Heart left ventricle (tissue), 13 donors: Measurements from ENCODE around the gene DTNB.

Experiments
- CTCF ChIP-seq, 12 donors: fragments of 200-600 bp; sonication (generic) in 4 of 12; IDR thresholded peaks; one replicate each; pipeline versions ENCODE4 v1.5.0 to v1.8.0; 2018 to 2022; ENCODE audit warnings: antibody characterized with exemption in 12 of 12, mild to moderate bottlenecking in 5 of 12
- POLR2A ChIP-seq, 2 donors: fragments of 450-650 bp; IDR thresholded peaks; one replicate each; pipeline ENCODE4 v1.6.1; 2017; ENCODE audit warnings: antibody characterized with exemption in 2 of 2, mild to moderate bottlenecking in 2 of 2, moderate library complexity in 2 of 2
- donor health status: ischemic (EF 13 %, LVEDD 7.1; RV severe dilation, severe dysfunction).
- donor health status: DM: no; HTN: yes; CAD: no.
- donor health status: DM: no; HTN: no; CAD: no.
- donor health status: ischemic (EF 25% LVEDD 6.9; RV normal size, moderate dysfunction).
- donor health status: ischemic (EF 25% LVEDD 5.7; RV mildly dilated, moderate dysfunction).
- donor health status: ischemic (EF 35%, LVEDD 5.7; RV mildly dilated, moderate dysfunction).
- donor health status: nonischemic (EF 11% LVEDD 7.7; RV severe dilation, severe dysfunction).
- donor health status: DM: yes; HTN: yes; CAD: no.
- donor health status: PGD.
- donor health status: ischemic (EF 29% LVEDD 5.4; RV normal size, mild dysfunction).
- donor health status: nonischemic (EF 23%, LVEDD 6.1; RV moderate dilation, normal function).

GRCh38 chr2:25361261-25362048, 311.9 kb downstream of the DTNB start:
- TF ChIP-seq POLR2A (IDR thresholded peaks at IDR 0.05) (no peak), CTCF (IDR thresholded peaks at IDR 0.05) (no peak)
